MCF 10A (cell line): ENCODE data around the gene PTCD1. TPM values are rescaled to one million over a fixed set of nuclear protein-coding genes. Genes with fewer than 3 reads are reported as not detected.

Experiments used
- BruUV-seq: library from RNA; stranded (reverse); fragments of 400-500 nt; replicated peaks from 2 replicates; lab custom pipeline; 2021; lab: Mats Ljungman, UMichigan
- CTCF ChIA-PET: fragments of 300-600 bp; sonication (Branson Sonifier 250); formaldehyde crosslinking; extraction: SDS; loops from one replicate; lab custom pipeline; 2021; ENCODE audit warnings: antibody characterized with exemption, inconsistent platforms; lab: Yijun Ruan, JAX
- POLR2A ChIA-PET: fragments of 300-600, 350-650 bp; sonication (Branson Sonifier 250); formaldehyde crosslinking; extraction: SDS; loops from one replicate; lab custom pipeline; 2020; ENCODE audit warnings: antibody characterized with exemption, inconsistent platforms; lab: Yijun Ruan, JAX
- DNase-seq: peaks from one replicate; pipeline ENCODE4 v3.0.0-alpha.2; 2018; ENCODE audit not compliant: unreplicated experiment
- H3K27ac Mint-ChIP-seq: one replicate; pipeline ENCODE4 v1.8.0; 2022; ENCODE audit warnings: mild to moderate bottlenecking, low read depth, mixed read lengths; ENCODE audit not compliant: unreplicated experiment
- H3K27me3 Mint-ChIP-seq: one replicate; pipeline ENCODE4 v1.8.0; 2022; ENCODE audit warnings: mixed read lengths; ENCODE audit not compliant: insufficient read depth, unreplicated experiment
- H3K36me3 Mint-ChIP-seq: one replicate; pipeline ENCODE4 v1.8.0; 2022; ENCODE audit warnings: mild to moderate bottlenecking, moderate library complexity, mixed read lengths; ENCODE audit not compliant: insufficient read depth, unreplicated experiment
- H3K4me1 Mint-ChIP-seq: one replicate; pipeline ENCODE4 v1.8.0; 2022; ENCODE audit warnings: mixed read lengths; ENCODE audit not compliant: insufficient read depth, unreplicated experiment
- H3K4me3 Mint-ChIP-seq: one replicate; pipeline ENCODE4 v1.8.0; 2022; ENCODE audit warnings: mild to moderate bottlenecking, moderate library complexity, mixed read lengths; ENCODE audit not compliant: unreplicated experiment
- H3K9me3 Mint-ChIP-seq: one replicate; pipeline ENCODE4 v1.8.0; 2022; ENCODE audit warnings: mixed read lengths; ENCODE audit not compliant: unreplicated experiment
- CTCF ChIP-seq: fragments of 200-600 bp; IDR thresholded peaks from one replicate; pipeline ENCODE4 v1.8.0; 2022; ENCODE audit warnings: antibody characterized with exemption, mild to moderate bottlenecking; ENCODE audit not compliant: unreplicated experiment
- intact Hi-C: fragments of 100-400 bp; cut with micrococcal nuclease; formaldehyde crosslinking; loops from 2 replicates; pipeline ENCODE4 v1.14.1; 2022
- total RNA-seq: library from RNA; stranded (reverse); gene quantifications from 2 replicates; pipeline ENCODE4 v1.2.3, GENCODE V29; 2022

PTCD1 gene
- total RNA-seq, 1 experiment from 2014 or later = 4.9 TPM

- peaks cover 64% of the 10 kb centered on the region for H3K36me3 Mint-ChIP-seq
- H3K9me3 Mint-ChIP-seq = no peaks in the 10 kb centered on the region
- BruUV-seq = no TSS peak
- POLR2A ChIA-PET = interaction anchor here (1.6 kb wide), 1 partner anchor 13 kb away, joined by 8 read pairs; the partner anchor contains the start of genes BUD31 and PDAP1
- DNase-seq = no peak
- CTCF ChIA-PET = interaction anchor here (1.6 kb wide), 1 partner anchor 12 kb away, joined by 3 read pairs; no protein-coding TSS in a partner anchor
- intact Hi-C loops = no loop called here
- no peak overlapping the region for H3K27ac Mint-ChIP-seq
- no peaks in the 10 kb centered on the region for H3K4me1 Mint-ChIP-seq
- H3K4me3 Mint-ChIP-seq = no peak overlapping the region
- TF ChIP-seq CTCF = no peak
- no peaks in the 10 kb centered on the region for H3K27me3 Mint-ChIP-seq
Measured at GRCh38 chr7:99422186-99422585, 16.4 kb downstream of the PTCD1 start.

GRCh38 chr7:99420986-99421385 is 17.6 kb downstream of the PTCD1 start:
- Mint-ChIP-seq H3K36me3 (peaks cover 76% of the 10 kb centered on the region), H3K4me3 (no peak overlapping the region)
- no TSS peak for BruUV-seq

GRCh38 chr7:99420213-99420612 is 18.4 kb downstream of the PTCD1 start:
- no peak for TF ChIP-seq CTCF
- DNase-seq = no peak
- BruUV-seq = no TSS peak
- H3K27ac Mint-ChIP-seq = no peak overlapping the region
- H3K36me3 Mint-ChIP-seq = peaks cover 83% of the 10 kb centered on the region
- POLR2A ChIA-PET = interaction anchor here (0.7 to 2.6 kb wide), 2 partner anchors 11 to 94 kb away, joined by 3 to 15 read pairs; partner anchors contain the start of genes BUD31 and PDAP1
- H3K9me3 Mint-ChIP-seq = no peaks in the 10 kb centered on the region
- peaks cover 4% of the 10 kb centered on the region for H3K4me1 Mint-ChIP-seq
- H3K27me3 Mint-ChIP-seq = no peaks in the 10 kb centered on the region
- intact Hi-C loops = no loop called here
- CTCF ChIA-PET = interaction anchor here (0.6 to 0.7 kb wide), 2 partner anchors 69 to 91 kb away, joined by 3 to 4 read pairs; no protein-coding TSS in a partner anchor
- H3K4me3 Mint-ChIP-seq = no peak overlapping the region

More at GRCh38 chr7:99420986-99421385, 17.6 kb downstream of the PTCD1 start:
- ChIA-PET CTCF (interaction anchor here (0.6 to 1.6 kb wide), 3 partner anchors 13 to 72 kb away, joined by 3 read pairs; no protein-coding TSS in a partner anchor), POLR2A (interaction anchor here (2.6 kb wide), 1 partner anchor 12 kb away, joined by 15 read pairs; the partner anchor contains the start of genes BUD31 and PDAP1)
- Mint-ChIP-seq H3K27ac (no peak overlapping the region), H3K27me3 (no peaks in the 10 kb centered on the region), H3K4me1 (peaks cover 3% of the 10 kb centered on the region), H3K9me3 (no peaks in the 10 kb centered on the region)
- TF ChIP-seq CTCF = no peak
- intact Hi-C loops = no loop called here
- DNase-seq = no peak

GRCh38 chr7:99419323-99420021 is 19.1 kb downstream of the PTCD1 start:
- ChIA-PET POLR2A (interaction anchor here (0.7 to 2.6 kb wide), 2 partner anchors 10 to 93 kb away, joined by 3 to 15 read pairs; partner anchors contain the start of genes BUD31 and PDAP1), CTCF (no interaction called here)
- peaks cover 10% of the 10 kb centered on the region for H3K4me1 Mint-ChIP-seq
- no peak for DNase-seq
- H3K36me3 Mint-ChIP-seq = peaks cover 90% of the 10 kb centered on the region
- H3K9me3 Mint-ChIP-seq = no peaks in the 10 kb centered on the region
- BruUV-seq = no TSS peak
- H3K4me3 Mint-ChIP-seq = no peak overlapping the region
- intact Hi-C loops = no loop called here
- H3K27ac Mint-ChIP-seq = no peak overlapping the region
- TF ChIP-seq CTCF = no peak
- no peaks in the 10 kb centered on the region for H3K27me3 Mint-ChIP-seq
